ENCODE measurements around the gene ARF6.
A peak's percentile ranks its signal among the peaks of the same experiment; 100 is the strongest.

ARF6 gene

GRCh38 chr14:49857427-49858003 lies 35.4 kb upstream of the ARF6 start:
- TF ChIP-seq ZFX (IDR thresholded peaks at IDR 0.05): no peak
- no peak for TF ChIP-seq CTCF (conservative IDR thresholded peaks at IDR 0.05)
- H3K27ac ChIP-seq: no peak overlapping the region

DNA sequence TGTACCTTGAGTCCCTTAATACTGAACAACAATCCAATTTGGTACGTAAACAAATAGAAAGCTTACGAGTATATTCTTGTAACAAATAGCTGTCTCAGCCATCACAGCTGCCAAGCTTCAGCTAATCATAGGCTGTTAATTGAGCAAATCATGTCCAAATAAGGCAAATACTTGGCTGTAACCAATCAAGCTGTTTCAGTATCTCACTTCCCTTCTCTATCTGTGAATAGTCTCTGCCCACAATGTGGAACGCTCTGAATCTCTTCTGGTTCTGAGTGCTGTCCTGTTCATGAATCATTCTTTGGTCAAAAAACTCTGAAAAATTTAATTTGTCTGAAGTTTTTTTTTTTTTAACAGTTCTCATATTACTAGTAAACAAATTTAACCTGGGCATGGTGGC lies 34.5 kb upstream of the ARF6 start:
- H3K27ac ChIP-seq: no peak overlapping the region
- no peak for TF ChIP-seq CTCF (conservative IDR thresholded peaks at IDR 0.05)
- TF ChIP-seq ZFX (IDR thresholded peaks at IDR 0.05): no peak

DNA sequence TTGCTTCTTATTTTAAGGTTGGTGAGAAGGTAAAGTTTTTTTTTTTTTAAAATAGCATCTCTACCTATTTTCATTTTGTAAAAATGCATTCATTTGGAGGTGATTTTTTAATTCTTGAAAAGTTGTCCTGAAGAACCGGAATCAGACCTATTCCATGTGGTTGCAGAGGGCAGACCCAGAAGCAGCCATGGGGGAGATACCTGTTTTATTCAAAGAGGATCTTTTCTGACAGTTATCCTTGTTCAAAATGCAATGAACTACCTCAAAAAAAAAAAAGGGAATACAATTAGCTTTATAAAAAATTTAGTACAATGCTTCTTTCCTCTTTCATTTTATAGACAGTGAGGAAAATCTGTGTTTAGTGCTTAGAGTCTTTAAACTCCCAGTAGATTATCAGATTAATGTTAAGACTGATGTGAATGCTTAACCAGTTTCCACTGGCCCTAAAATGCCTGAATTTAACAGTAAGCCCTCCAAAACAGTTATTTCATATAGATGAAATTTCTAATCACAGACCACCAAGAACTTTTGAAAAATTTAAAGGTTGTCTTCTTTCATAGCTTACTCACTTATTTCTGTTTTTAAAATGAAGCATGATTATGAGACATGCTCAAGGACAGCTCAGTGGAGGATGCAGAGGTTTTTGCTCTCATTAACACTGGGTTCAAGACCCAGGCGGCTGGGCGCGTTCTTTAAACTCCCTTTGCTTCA lies 31.7 kb upstream of the ARF6 start:
- TF ChIP-seq CTCF (conservative IDR thresholded peaks at IDR 0.05) (no peak), ZFX (IDR thresholded peaks at IDR 0.05) (no peak)
- H3K27ac ChIP-seq: peak overlapping the region; percentile 74

GRCh38 chr14:49861699-49862088 lies 31.2 kb upstream of the ARF6 start:
- peak overlapping the region; percentile 74 for H3K27ac ChIP-seq
- no peak for TF ChIP-seq ZFX (IDR thresholded peaks at IDR 0.05)
- TF ChIP-seq CTCF (conservative IDR thresholded peaks at IDR 0.05): no peak

DNA sequence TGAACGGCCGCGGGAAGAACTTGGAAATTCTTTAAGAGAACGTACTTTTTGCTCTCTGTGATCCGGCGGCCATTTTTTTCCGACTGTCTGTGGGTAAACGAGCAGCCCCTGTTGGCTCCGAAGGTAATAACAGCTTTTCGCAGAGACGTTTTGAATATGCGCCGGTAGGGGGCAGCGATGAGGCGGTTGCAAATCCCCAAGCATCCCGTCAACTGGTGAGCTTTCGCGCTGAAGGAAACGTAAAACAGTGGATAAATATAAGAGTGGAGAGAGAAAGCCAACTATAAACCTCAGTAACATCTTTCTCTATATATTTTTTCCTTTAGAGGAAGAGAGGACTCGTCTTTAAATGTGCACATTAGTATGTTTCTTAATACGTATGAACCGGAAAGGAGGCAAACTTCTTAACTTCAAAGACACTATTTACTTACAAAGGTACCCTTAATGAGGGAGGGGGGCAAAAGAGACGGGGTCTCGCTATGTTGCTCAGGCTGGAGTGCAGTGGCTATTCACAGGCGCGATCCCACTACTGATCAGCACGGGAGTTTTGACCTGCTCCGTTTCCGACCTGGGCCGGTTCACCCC lies 30.7 kb upstream of the ARF6 start:
- H3K27ac ChIP-seq: peak overlapping the region; percentile 74
- peak; percentile 100 for TF ChIP-seq CTCF (conservative IDR thresholded peaks at IDR 0.05)
- no peak for TF ChIP-seq ZFX (IDR thresholded peaks at IDR 0.05)

DNA sequence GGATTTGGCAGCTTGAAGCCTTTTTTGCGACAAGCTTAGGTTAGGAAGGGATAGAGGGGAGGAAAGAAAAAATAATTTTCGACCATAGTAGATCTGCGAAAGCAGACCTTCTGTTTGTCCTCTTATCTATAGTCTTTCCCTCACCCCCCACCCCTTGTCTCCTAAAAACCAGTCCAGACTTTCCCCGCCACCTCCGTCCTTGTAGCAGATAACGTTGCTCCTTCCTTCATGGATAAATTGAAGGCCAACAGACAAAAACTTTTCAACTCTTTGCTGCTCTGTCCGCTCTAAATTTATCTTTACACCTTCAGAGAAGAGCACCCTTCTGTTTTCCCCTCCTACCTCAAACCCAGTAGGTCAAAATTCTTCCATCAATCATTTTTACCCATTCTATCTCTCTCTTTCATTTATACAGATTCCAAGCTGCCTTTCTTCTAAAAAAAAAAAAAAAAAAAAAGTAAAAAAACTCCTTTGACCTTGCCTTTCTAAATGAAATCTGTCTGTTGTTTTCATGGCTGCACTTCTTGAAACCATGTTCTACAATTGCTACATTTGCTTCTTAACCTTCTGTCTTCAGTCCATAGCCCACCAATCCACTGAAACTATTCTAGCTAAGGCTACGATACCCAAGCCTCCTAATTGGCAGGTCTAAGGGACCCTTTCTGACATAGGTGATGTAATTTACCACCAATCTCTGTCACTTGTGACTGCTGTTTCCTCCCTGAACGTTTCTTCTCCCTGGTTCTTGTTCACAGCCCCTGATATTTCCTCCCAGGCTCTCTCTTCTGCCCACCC lies 29.2 kb upstream of the ARF6 start:
- H3K27ac ChIP-seq: peak overlapping the region; percentile 74
- no peak for TF ChIP-seq ZFX (IDR thresholded peaks at IDR 0.05)
- TF ChIP-seq CTCF (conservative IDR thresholded peaks at IDR 0.05): no peak

- H3K27ac ChIP-seq: no peak overlapping the region
- TF ChIP-seq CTCF (conservative IDR thresholded peaks at IDR 0.05): peak; percentile 98
- TF ChIP-seq ZFX (IDR thresholded peaks at IDR 0.05): no peak
These were observed 27.4 kb upstream of the ARF6 start for GRCh38 chr14:49865431-49865859.

All from C4-2B (cell line).